AG04450 (cell line): ENCODE results near the gene FIGNL1. TPM values are rescaled to one million over a fixed set of nuclear protein-coding genes. Genes with fewer than 3 reads are reported as not detected.

ENCODE experiments used
- CTCF ChIA-PET: fragments of 300-600, 350-600 bp; formaldehyde crosslinking; extraction: SDS; loops from one replicate; lab custom pipeline; 2022; ENCODE audit warnings: antibody characterized with exemption, inconsistent platforms; lab: Charles Lee
- POLR2A ChIA-PET: fragments of 350-600 bp; formaldehyde crosslinking; extraction: SDS; loops from one replicate; lab custom pipeline; 2021; ENCODE audit warnings: antibody characterized with exemption, inconsistent platforms; lab: Yijun Ruan, JAX
- DNase-seq: peaks from one replicate; pipeline ENCODE4 v3.0.0-alpha.2; 2011; ENCODE audit warnings: low read depth, low spot score
- H3K27ac ChIP-seq: one replicate; pipeline ENCODE4 v1.5.1; 2012; ENCODE audit warnings: low read depth, low read length, control low read depth
- H3K27me3 ChIP-seq: one replicate; pipeline ENCODE4 v1.6.0; 2012; ENCODE audit warnings: low read length; ENCODE audit not compliant: control insufficient read depth, insufficient read depth
- H3K4me3 ChIP-seq: 2 replicates; pipeline ENCODE4 v1.5.1; 2011; ENCODE audit warnings: mild to moderate bottlenecking, low read depth, low read length, control low read depth
- H3K9me3 ChIP-seq: 2 replicates; pipeline ENCODE4 v1.5.1; 2012; ENCODE audit warnings: low read length; ENCODE audit not compliant: control insufficient read depth, insufficient read depth
- polyA plus RNA-seq: library from polyadenylated mRNA; depleted of rRNA; stranded (reverse); fragments of >200 nt; gene quantifications from 2 replicates; pipeline ENCODE4 v1.2.3, GENCODE V29; 2011
- TF ChIP-seq, protein P1 (sequence below): IDR thresholded peaks from 2 replicates; pipeline ENCODE4 v1.5.1; 2011; ENCODE audit warnings: low read depth, low read length, control low read depth, inconsistent platforms

FIGNL1 gene
- polyA plus RNA-seq, 1 experiment: 9.5 TPM

DNA sequence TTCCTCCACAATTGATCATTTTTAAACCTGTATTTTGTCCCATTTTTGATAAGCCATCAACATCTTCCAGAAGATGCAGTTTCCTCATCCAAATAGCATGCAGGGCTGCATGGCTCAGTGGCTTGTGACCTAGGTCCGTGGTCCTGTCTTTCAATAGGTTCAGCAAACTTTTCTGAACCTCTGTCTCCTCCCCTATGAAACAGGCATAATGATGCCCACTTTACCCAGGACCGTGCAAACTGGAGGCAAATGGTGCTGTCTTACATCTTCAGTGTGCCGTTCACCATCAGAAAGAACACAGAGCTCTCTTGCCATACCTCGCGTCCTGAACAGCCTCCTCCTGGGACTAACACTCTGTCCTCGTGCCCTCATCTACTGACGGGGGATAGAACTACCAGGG, 22.3 kb upstream of the FIGNL1 start:
- ChIA-PET CTCF (interaction anchor here (7.3 kb wide), 1 partner anchor 689 kb away, joined by 169 read pairs; no protein-coding TSS in a partner anchor), POLR2A (no interaction called here)
- peaks cover 12% of the 10 kb centered on the region for H3K27me3 ChIP-seq
- H3K4me3 ChIP-seq: no peak overlapping the region
- DNase-seq: no peak
- H3K9me3 ChIP-seq: no peaks in the 10 kb centered on the region
- TF ChIP-seq, protein P1, sequence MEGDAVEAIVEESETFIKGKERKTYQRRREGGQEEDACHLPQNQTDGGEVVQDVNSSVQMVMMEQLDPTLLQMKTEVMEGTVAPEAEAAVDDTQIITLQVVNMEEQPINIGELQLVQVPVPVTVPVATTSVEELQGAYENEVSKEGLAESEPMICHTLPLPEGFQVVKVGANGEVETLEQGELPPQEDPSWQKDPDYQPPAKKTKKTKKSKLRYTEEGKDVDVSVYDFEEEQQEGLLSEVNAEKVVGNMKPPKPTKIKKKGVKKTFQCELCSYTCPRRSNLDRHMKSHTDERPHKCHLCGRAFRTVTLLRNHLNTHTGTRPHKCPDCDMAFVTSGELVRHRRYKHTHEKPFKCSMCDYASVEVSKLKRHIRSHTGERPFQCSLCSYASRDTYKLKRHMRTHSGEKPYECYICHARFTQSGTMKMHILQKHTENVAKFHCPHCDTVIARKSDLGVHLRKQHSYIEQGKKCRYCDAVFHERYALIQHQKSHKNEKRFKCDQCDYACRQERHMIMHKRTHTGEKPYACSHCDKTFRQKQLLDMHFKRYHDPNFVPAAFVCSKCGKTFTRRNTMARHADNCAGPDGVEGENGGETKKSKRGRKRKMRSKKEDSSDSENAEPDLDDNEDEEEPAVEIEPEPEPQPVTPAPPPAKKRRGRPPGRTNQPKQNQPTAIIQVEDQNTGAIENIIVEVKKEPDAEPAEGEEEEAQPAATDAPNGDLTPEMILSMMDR: no peak
- no peak overlapping the region for H3K27ac ChIP-seq

DNA sequence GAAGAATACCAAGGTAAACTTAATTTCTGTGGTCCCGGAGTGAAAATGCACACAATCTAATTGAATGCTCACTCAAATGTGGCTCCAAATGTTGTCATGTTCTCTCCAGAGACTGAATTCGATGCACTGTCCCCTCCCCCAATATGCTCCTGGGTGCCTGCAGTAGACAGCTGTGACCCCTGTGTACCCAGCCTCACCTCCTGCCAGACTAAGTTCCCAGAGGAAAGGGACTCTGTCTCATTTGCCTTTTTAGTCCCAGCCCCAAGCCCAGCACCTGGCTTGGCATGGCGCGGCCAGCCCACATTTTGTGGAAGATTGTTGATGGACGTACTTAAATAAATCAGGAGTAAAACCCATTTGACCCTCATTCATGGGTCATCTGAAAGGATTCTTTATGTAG, 21.8 kb upstream of the FIGNL1 start:
- Histone ChIP-seq H3K9me3 (no peaks in the 10 kb centered on the region), H3K4me3 (no peak overlapping the region), H3K27ac (no peak overlapping the region), H3K27me3 (peaks cover 14% of the 10 kb centered on the region)
- TF ChIP-seq, protein P1: no peak
- no peak for DNase-seq
- ChIA-PET CTCF (interaction anchor here (1.9 to 7.3 kb wide), 2 partner anchors 669 to 690 kb away, joined by 7 to 169 read pairs; no protein-coding TSS in a partner anchor), POLR2A (no interaction called here)

DNA sequence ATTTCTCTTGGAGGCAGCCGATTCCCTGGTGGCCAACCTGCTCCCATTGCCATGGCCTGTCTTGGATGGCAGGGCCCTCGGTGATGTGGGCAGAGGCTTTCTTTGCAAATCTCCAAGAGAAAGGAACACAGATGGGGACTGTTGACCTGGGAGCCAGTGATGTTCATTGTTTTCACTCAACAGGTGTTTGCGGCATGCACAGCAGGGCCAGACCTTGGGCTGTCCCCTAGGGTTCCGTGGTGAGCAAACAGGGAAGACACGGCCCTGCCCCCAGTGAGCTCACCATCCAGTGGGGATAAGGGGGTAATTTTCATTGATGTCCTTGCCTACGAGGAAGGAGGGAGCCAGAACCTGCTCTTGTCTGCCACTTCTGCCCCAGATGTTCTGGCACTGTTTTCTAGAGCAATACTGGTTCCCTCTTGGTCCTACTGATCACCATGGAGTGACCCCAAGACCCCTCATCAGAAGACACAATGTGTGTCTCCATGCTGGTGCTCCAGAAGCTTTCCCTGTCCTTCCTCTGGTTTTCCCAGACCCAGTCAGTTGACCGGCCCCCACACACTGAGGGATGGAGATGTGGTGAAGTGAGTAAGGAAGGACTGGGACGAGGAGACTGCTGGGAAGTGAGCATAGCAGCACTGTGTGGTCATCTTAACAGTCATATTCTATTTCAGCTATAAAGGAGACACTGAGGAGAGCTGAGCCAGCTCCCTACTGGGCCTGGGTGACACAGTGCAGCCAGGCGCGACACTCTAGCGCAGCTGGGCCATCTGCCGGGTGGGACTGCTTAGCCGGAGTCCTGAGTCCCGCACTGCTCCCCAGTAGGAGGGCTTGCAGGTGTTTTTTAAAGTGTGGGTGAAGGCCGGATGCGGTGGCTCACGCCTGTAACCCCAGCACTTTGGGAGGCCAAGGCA, 20.4 kb upstream of the FIGNL1 start:
- no peak for DNase-seq
- no peak overlapping the region for H3K27ac ChIP-seq
- H3K27me3 ChIP-seq: peaks cover 18% of the 10 kb centered on the region
- H3K4me3 ChIP-seq: no peak overlapping the region
- TF ChIP-seq, protein P1: no peak
- POLR2A ChIA-PET: no interaction called here
- CTCF ChIA-PET: interaction anchor here (0.7 to 7.3 kb wide), 5 partner anchors 75 to 691 kb away, joined by 3 to 169 read pairs (median 3); no protein-coding TSS in a partner anchor
- H3K9me3 ChIP-seq: no peaks in the 10 kb centered on the region

DNA sequence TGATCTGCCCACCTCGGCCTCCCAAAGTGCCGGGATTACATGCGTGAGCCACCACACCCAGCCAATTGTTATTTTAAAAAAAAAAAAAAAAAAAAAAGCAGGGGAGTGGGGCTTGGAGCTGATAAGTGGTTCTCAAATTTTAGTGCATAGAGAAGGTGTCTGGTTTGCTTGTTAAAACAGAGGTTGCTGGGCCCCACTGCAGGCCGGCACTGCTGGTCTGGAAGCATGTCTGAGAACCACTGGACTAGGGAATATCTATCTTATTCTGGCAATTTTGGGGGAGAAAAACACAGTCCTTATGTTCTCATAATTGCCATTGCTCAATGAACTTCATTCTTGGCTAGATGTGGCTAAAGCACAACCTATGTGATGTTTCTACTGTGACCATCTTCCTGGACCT, 19.0 kb upstream of the FIGNL1 start:
- ChIA-PET POLR2A (no interaction called here), CTCF (interaction anchor here (1.3 to 7.3 kb wide), 7 partner anchors 12 to 693 kb away, joined by 8 to 169 read pairs (median 14); no protein-coding TSS in a partner anchor)
- H3K27ac ChIP-seq: no peak overlapping the region
- TF ChIP-seq, protein P1: no peak
- DNase-seq: no peak
- H3K4me3 ChIP-seq: no peak overlapping the region
- H3K9me3 ChIP-seq: no peaks in the 10 kb centered on the region
- peaks cover 15% of the 10 kb centered on the region for H3K27me3 ChIP-seq
